Mucosa of gallbladder (tissue), 1 donor: ENCODE measurements around the gene RNF10. TPM values are rescaled to one million over a fixed set of nuclear protein-coding genes. Genes with fewer than 3 reads are reported as not detected.
"Not testable (repeated sequence)": the region's sequence is repeated elsewhere in the genome, so short reads cannot be mapped to it uniquely, and the experiment has no call there.

ENCODE experiments used
- DNase-seq: peaks from one replicate; pipeline ENCODE4 v3.0.0-alpha.2; 2020; ENCODE audit warnings: low spot score
- total RNA-seq: library from RNA; stranded (reverse); gene quantifications from one replicate; pipeline ENCODE4 v1.2.1, GENCODE V29; 2021
- donor health status: DM: no; HTN: no; CAD: no.

RNF10 gene
- total RNA-seq, 1 donor from 2014 or later = 195 TPM

DNA sequence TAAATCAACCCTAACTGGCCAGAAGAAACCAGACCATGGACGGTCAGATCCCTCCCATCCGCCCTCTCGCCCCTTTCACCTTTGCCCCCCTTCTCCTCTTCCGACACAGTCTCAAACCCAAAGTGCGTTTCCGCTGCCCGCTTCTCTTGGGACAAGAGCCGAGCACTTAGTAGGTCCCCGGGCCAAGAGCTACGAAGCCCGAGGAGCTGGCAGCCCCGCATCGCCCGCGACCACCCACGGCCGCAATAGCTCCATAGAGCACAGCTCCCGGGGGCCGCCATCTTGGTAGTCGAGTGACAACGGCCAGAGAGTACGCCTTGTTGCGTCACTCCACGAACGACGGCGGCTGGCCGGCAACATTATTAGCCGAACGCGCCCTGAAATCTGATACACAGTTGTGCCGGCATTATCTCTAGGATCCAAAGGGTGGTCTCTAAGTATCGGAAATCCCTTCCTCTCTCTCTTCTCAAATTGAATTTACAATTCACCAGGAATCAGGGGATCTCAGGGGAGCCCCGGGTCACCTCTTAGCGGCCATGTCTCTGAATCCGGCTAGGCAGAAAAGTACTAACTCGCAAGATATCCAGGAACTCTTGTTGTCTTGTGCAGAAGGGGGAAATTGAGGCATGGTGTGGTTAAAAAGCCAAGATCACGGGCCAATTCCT, 5.2 kb upstream of the RNF10 start, which contains the start of gene COQ5:
Gene COQ5, minus strand, starts transcription at position 298 of the 665 bp plus-strand sequence. Its CDS starts 17 bp downstream, at position 281.
- DNase-seq = peak; percentile 92

DNA sequence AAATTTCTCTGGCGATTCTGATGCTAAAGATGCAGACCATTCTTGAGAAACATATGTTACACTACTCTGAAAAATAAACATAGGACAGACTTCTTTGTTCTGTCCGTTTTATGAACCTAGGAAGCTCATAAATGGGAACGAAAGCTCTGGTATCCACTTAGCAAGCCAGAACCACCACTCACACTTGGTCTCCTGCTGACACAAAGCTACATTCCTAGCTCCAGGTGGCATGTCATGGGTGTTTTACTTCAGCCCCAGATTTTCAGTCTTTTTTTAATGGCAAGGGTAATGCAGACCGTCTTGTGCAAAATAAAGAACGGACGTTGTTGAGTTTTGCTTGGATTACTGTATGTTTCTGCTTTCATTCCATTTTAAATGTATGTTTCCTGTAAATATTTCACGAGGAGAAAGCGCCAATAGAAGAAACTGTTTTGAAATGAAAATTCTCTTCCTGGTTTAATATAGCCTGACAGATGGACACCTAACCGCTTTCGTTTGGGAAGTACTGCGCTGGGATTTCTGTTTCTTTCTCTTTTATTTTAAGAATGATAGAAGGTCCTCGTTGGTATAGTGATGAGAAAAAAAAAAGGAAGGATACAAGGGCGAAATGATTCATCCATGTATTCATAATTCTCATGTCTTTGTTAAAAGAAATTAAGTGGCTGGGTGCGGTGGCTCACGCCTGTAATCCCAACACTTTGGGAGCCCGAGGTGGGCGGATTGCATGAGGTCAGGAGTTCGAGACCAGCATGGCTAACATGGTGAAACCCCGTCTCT, 4.3 kb upstream of the RNF10 start:
- no peak for DNase-seq

DNA sequence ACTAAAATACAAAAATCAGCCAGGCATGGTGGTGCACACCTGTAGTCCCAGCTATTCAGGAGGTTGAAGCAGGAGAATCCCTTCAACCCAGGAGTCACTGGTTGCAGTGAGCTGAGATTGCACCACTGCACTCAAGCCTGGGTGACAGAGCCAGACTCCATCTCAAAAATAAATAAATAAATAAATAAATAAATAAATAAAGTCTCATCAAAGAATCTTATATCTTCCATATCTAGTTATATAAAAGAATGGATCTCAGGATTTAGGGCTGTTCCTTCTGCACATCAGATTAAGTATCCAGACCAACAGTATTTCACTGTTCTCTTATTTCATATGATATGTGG, 3.8 kb upstream of the RNF10 start:
- not testable (repeated sequence) for DNase-seq

DNA sequence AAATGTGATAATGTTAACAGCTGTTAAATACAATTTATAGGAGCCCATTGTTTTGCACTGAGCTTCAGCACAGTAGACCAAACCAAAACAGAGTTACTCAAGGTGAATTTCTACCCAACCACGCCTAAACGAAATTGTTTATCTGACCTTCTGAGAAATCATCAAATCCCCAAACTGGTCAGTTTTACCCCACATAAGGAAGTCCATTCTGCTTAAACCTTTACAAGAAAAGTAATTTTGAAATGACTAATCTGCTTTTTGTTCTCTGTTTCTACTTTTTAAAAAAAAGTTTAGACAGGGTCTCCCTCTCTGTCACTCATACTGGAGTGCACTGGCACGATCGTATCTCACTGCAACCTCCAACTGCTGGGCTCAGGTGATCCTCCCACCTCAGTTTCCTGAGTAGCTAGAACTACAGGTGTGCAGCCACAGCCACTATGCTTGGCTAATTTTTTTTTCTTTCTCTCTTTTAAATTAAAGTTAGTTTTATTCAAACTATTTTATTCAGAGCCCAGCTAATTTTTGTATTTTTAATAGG, 1.4 kb upstream of the RNF10 start:
- no peak for DNase-seq

DNA sequence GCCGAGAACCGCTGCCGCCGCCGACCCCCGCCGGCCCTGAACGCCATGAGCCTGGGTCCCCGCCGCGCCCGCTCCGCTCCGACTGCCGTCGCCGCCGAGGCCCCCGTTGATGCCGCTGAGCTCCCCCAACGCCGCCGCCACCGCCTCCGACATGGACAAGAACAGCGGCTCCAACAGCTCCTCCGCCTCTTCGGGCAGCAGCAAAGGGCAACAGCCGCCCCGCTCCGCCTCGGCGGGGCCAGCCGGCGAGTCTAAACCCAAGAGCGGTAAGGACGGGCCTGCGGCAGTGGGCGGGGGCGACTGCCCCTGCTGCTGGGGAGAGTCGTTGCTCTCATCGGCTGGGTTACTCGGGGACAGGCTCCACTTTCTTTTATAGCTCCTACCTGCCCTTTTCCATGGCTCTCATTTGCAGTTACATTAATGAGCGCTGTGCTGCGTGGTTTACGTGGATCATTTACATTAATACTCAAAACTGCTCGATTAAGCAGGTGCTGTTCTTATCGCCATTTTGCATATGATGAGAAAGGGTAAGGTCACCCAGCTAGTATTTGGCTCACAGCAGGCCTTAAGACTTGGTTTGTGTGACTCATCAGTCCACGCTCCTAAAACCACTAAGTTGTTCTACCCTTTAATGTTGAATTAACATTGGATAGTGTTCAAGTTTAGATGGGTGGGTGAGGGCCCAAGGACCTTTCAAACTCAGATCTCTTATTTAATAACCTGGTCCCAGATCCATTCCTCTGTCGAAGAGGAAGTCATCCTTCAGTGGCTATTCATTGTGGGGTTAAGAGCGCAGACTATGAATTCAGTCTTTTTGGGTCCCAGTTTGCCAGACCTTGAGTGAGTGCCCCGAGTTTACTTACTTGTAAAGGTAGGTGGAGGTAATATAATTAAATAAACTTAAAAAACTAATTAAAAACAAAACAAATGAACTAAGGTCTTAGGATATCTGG, 823 bp downstream of the RNF10 start:
- DNase-seq = no peak

DNA sequence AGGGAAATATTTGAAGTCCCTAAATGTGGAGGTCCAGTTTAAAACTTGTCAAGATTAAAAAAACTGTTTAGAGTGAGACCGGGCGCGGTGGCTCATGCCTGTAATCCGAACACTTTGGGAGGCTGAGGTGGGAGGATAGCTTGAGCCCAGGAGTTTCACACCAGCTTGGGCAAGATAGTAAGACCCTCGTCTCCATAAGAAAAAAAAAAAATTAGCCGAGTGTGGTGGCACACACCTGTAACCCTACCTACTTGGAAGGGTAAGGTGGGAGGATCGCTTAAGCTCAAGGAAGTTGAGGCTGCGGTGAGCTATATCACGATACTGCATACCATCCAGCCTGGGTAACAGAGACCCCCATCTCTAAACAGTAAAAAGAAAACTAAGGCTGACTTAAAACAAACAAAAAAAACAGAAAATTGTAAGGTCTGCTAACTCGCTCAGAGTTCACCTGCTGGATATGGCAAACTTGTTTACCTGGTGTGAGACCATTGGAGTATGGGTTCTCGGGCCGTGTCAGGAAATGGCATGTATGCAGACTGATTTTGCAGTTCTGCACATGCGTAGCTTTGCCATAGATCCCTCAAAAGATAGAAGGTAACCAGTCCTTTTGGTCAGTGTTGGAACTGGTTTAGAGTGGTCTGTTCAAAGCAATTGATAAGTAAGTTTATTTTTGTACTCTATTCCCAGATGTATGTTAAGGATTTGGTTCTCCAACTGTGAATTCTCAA, 2.1 kb downstream of the RNF10 start:
- no peak for DNase-seq

DNA sequence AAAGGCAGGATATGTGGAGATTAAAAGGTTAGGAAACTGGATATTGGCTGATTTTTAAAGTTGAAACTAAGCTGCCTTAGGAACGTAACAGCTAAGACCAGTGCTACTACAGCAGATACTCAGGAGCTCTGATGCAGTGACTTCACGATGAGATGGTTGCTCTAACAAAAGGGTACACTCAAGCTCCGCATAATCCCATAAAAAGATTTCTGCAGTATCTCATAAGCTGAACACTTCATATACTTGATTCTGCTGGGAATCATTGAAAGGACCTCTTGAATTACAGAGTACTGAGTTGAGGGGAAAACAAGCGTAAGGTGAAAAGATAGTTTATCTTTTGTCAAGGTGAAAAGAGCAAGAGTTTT, 3.7 kb downstream of the RNF10 start:
- no peak for DNase-seq

DNA sequence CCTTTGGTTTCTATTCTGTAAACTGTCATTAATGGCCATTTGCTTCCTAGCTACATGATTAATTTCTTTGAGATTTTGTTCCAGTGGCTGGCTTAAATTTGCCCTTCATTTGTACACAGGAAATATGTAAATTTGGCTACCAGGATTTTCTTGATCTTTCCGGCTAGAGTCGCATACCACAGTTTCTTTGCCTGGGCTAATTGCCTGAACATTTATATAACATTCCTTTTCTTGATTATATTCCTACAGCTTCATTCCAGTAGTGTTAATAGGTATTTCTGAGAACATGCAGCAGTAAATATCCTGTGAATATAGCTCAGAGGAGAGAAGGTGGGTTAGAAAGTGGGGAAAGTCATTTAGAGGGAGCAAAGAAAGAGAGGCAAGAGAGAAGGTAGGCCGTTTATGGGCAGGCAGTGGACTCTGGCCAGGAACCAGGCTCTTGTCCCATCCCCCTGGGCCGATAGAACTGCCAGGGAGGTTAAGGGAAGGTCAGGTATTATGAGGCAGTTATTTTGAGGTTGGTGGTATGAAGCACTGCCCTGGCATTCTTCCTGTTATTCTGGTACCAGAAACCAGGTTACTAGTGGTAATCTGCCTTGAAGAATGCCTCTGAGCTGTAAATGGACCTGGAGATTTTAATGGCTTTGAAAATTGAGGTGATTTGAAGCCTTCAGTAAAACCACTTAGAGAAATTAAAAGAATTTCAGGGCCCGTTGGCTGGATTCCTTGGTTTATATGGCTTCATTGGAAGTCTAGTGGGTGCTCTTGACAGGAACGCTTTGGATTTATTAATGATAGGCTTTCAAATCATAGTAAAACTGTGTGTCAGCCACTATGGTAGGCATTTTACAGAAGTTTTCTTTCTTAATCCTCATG, 4.4 kb downstream of the RNF10 start:
- peak; percentile 63 for DNase-seq

DNA sequence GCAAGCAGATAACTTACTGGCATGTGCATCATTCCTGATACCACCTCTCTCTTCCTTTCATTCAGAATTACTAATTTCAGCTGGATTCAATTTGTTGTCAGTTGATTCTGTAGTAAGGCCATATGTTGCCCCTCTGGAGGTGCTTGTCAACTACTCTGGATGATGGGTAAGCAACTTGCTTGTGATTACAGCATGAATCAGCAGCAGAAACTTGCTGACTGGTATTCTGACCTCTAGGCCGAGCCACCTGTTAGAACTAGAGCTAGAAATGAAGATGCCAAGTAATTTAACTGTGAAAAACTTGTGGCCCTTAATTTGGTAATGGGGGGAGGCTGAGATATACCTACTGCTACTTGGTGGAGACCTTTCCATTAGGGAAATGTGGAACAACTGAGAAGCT, 5.1 kb downstream of the RNF10 start:
- no peak for DNase-seq

DNA sequence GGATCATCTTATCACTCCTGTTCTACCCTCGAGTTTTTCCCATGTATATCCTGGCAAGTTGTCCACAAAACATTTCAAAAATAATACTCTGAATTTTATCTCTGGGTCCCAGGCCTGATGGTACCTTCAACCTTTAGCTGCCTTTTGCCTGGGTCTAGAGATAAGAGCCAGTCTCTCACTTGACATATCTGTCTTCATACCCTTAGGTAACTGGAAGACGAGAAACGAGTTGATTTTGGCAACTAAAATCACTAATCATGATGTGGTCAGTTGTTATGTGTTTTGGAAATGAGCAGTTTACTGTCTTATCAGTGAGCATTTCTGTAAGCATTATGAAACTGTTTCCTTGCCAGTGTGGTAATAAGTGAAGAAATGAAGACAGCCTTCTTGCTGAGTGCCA, 6.3 kb downstream of the RNF10 start:
- DNase-seq = no peak

DNA sequence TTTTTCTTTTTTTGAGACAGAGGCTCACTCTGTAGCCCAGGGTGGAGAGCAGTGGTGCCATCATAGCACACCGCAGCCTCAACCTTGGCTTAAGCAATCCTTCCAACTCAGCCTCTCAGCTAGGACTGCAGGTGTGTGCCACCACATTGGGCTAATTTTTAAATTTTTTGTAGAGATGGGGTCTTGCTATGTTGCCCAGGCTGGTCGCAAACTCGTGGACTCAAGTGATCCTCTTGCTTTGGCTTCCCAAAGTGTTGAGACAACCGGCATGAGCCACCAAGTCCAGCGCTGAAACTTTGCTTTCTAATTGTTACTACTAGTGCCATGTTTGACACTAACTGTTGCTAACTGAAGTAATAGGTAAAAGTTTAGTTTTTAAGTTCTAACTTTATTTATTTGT, 8.0 kb downstream of the RNF10 start:
- no peak for DNase-seq

DNA sequence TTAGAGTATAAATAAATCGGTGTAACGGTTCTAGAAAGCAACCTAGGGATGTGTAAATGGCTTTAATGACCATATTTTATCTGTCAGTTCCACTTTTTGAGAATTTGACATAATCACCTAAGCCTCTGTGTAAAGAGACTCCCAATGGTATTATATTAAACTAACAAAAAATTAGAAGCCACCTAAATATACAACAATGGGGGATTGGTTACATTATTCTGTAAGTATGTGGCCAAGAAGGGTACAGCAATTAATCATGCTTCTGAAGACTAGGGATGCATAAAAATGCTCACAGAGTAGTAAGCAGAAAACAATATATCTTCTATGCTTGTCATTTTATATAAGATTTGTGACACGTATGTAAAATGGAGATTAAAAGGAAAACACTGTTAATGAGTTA, 10.5 kb downstream of the RNF10 start:
- DNase-seq = no peak

DNA sequence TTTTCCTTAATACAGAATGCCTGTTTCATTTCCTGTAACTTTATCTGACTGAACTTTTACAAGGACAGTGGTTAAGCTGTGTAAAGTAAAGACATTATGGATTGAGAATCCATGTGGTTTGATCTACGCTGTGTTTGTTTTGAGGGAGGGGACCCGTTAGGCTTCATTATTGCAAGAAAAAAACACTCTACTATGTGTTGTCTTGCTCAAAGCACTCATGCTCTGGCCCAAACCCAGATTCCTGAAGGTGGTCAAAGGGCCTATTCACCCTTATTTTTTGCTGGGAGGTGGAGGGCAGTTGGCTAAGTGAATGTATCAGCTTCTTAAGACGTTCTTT, 11.9 kb downstream of the RNF10 start:
- no peak for DNase-seq

DNA sequence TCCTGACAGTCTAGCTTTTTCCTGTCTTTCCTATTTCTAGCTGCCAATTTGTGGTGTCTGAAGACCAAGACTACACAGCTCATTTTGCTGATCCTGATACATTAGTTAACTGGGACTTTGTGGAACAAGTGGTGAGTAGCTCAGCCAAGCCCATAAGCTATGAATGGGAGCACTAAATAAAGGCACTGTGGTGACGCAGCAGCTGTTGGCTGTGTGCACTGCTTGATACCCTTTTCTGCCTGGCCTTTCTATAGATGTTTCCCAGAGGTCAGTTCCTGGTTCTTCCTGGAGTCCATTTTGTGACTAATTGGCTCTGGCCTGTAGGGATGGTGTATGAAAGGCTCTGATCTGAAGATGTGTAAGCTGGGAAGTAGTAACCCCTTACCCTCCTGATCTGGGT, 20.5 kb downstream of the RNF10 start:
- DNase-seq = no peak

DNA sequence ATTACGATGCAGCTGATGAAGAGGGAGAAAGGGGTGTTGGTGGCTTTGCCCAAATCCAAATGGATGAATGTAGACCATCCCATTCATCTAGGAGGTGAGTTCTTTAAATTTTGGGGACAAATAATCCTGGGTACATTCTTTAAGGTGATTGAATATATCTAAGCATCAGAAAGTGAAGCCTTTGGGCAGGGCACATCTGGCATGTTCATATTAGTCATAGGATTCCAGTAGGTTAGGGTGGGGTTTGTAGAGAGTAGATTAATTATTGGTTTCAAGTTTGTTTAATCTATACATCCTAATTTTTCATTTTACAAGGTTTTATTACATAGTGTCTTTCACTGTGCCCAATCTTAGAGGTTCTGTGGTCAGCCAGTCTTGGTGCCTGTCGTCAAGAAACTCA, 23.4 kb downstream of the RNF10 start:
- no peak for DNase-seq

DNA sequence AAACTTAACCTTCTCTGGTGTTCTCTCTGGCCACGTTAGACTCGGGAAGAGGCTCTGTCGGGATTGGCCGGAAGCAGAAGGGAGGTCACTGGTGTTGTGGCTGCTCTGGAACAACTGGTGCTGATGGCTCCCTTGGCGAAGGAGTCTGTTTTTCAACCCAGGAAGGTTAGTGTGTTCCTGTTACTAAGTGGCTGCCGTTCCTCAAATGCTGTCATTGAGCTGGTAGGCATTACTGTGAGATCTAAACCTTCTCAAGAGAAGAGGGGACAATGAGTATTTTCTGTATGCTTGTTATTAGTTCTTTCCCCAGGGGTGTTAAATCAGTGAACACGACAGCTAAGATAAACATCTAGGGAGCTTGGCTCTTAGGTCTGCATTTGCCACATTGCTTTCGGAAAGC, 28.8 kb downstream of the RNF10 start:
- no peak for DNase-seq

DNA sequence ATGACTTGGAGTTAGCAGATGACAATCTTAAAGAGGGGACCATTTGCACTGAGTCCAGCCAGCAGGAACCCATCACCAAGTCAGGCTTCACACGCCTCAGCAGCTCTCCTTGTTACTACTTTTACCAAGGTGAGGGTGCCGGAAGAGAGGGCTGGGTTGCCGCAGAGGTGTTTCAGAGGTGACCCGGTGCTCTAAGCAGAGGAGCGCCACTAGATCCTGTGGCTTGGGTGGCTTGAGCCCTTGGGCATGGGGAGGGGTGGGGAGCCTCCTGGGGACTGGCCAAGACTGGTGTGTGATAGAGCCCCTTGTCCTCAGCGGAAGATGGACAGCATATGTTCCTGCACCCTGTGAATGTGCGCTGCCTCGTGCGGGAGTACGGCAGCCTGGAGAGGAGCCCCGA, 29.3 kb downstream of the RNF10 start:
- no peak for DNase-seq

DNA sequence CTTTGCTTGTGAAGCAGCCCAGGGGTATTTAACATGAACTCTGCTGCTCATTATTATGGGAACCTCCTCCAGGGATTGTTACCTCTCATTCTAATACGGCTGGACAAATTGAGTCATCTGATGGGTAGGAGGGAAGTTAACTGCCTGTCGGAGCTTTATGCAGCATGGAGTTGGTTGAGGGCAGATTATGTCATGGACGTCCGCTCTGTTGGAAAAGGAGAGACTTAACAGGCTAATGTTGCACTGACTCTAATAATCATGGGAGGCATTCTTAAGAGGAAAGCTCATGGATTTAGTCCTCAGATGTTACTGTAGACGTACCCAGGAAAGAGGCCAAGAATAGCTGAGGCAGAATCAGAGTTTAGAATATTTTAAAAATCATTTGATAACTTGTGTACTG, 37.1 kb downstream of the RNF10 start:
- no peak for DNase-seq

DNA sequence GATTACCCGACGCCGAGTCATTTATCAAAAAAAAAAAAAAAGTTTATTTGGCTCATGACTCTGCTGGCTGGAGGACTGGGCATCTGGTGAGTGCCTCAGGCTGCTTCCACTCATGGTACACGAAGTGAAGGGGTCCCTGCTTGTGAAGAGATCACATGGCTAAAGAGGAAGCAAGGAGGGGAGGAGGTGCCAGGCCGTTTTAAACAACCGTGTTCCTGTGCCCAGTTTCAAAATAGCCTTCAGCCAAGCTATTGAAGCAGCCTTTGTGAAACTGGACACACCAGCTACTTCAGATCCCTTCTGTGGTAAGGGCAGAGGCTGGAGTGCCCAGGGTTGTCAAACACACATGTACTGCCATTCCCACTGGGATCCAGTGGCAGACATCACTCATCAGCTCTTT, 39.4 kb downstream of the RNF10 start:
- no peak for DNase-seq

DNA sequence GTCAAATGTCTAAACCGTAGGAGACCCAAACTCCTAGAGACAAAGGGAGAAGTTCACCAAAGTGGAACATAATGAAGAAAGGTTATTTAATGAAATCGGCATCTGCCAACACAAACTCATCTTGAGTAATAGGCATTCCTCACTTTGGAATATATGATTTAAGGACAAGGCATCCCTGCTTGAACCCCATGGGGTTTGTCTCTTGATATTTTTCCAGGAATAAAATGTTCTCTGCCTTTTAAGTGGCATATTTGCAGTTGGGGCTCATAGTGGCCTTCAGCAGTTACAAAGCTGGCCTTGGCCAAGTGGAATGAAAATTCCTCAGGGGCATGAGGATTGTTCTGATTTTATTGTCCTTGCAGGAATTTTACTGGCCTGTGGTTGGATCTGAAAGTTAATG, 40.0 kb downstream of the RNF10 start:
- no peak for DNase-seq

DNA sequence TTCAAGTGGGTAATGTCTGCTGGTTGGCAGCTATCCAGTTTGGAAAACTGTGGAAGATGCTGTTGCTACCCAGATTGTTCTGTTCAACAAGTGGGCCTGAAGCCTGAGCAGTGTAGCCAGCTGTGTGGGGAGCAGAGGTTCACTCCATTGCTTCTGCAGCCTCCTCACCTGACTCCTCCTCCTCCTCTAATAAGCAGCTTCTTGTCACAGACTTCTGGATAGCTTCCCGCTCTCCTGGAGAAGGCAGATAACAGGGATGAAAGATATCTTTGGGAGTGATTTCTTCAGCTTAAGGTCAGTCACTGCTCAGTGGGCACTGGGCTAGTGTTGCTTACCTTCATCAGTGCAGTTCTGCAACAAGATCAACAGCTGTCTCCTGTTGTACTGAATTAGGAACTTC, 45.0 kb downstream of the RNF10 start:
- no peak for DNase-seq
